ENCODE results near the gene SEC22C. TPM values are rescaled to one million over a fixed set of nuclear protein-coding genes. Genes with fewer than 3 reads are reported as not detected.

The SEC22C gene
- total and polyA plus RNA-seq, 2 of the 13 experiments (the other 11 are each of a cell fraction or from before 2014, with no cell fraction given) = 20.0 to 40.0 TPM

GRCh38 chr3:42582474-42583070 is 805 bp upstream of the SEC22C start (continued):
- TF ChIP-seq USF2 (IDR thresholded peaks at IDR 0.05; ENCODE audit: low read depth, low read length) (0 out of 2 replicates have a peak, but pooled peaks have one; percentile 4), USF2 (CRISPR knock-in tag; IDR thresholded peaks at IDR 0.05; ENCODE audit: borderline replicate concordance) (no peak), NFE2L1 (CRISPR knock-in tag; IDR thresholded peaks at IDR 0.05; ENCODE audit: borderline replicate concordance) (0 out of 2 replicates have a peak, but pooled peaks have one; percentile 0)

- POLR2A ChIA-PET = interaction anchor here (0.9 to 3.2 kb wide), 5 partner anchors 10 to 219 kb away, joined by 3 to 39 read pairs (median 7); partner anchors contain the start of genes NKTR and SS18L2
- BruUV-seq (replicated peaks) = no TSS peak
- peaks cover 36% of the 10 kb centered on the region for H3K79me2 ChIP-seq (ENCODE audit: insufficient read depth, low read length)
- H3K4me1 ChIP-seq (ENCODE audit: insufficient read depth, low read length) = peaks cover 33% of the 10 kb centered on the region
- ATAC-seq = no peak
- CTCF ChIA-PET (ENCODE audit: low intra/inter-chr PET ratio, low total read pairs) = no interaction called here
- intact Hi-C loops (cut with micrococcal nuclease; ENCODE audit: unreplicated experiment) (no loop called here), in situ Hi-C loops (cut with HindIII; ENCODE audit: extremely low pct_ligation_motif_present, low pct_unique_long_range_greater_than_20kb) (no loop called here)
- peak overlapping the region; percentile 74 for H3K27ac ChIP-seq (ENCODE audit: extremely low read length, insufficient read depth, low read length)
- no peaks in the 10 kb centered on the region for H3K36me3 ChIP-seq (replicated peaks in 1 of 2; ENCODE audit: control insufficient read depth in 1 of 2, insufficient read depth in 2 of 2, low read length in 2 of 2)
- peak overlapping the region; percentile 82 to 97 (median 93) for H3K4me3 ChIP-seq (replicated peaks in 1 of 3; ENCODE audit: insufficient read depth in 1 of 3, low read depth in 2 of 3, low read length in 3 of 3)
- H4K20me1 ChIP-seq (ENCODE audit: insufficient read depth, low read length) = no peaks in the 10 kb centered on the region
- 2% methylated on average over 7 of the region's 11 CpGs for WGBS (ENCODE audit: low lambda C conversion rate)
- no peak overlapping the region for H2AFZ ChIP-seq (ENCODE audit: low read length)
- peak overlapping the region; percentile 89 for H3K9ac ChIP-seq (ENCODE audit: insufficient read depth, low read depth, low read length)
- DNase-seq (ENCODE audit: low spot score) = no peak
- H3K4me2 ChIP-seq (ENCODE audit: low read depth, low read length) = peak overlapping the region; percentile 84
- no peaks in the 10 kb centered on the region for H3K27me3 ChIP-seq (ENCODE audit: control insufficient read depth in 1 of 2, insufficient read depth in 2 of 2, low read length in 2 of 2)
- no peaks in the 10 kb centered on the region for H3K9me3 ChIP-seq (ENCODE audit: low read length)
- FAIRE-seq = peak; percentile 36
- TF ChIP-seq ZNF124 (CRISPR knock-in tag; IDR thresholded peaks at IDR 0.05) (no peak), GTF3A (CRISPR knock-in tag; conservative IDR thresholded peaks at IDR 0.05) (no peak), FOXO4 (CRISPR knock-in tag; conservative IDR thresholded peaks at IDR 0.05) (0 out of 2 replicates have a peak, but pooled peaks have one; percentile 41), ATF7 (IDR thresholded peaks at IDR 0.05) (no peak), ATF7 (CRISPR knock-in tag; IDR thresholded peaks at IDR 0.05) (no peak), GRHL1 (CRISPR knock-in tag; conservative IDR thresholded peaks at IDR 0.05) (no peak), SSRP1 (CRISPR knock-in tag; IDR thresholded peaks at IDR 0.05) (no peak), ZNF672 (CRISPR knock-in tag; IDR thresholded peaks at IDR 0.05) (no peak), ZNF138 (CRISPR knock-in tag; IDR thresholded peaks at IDR 0.05; ENCODE audit: low read depth) (no peak), KDM2A (CRISPR knock-in tag; IDR thresholded peaks at IDR 0.05; ENCODE audit: borderline replicate concordance, low read depth) (no peak), ZNF615 (CRISPR knock-in tag; IDR thresholded peaks at IDR 0.05; ENCODE audit: borderline replicate concordance) (0 out of 2 replicates have a peak, but pooled peaks have one; percentile 25), ZNF605 (CRISPR knock-in tag; IDR thresholded peaks at IDR 0.05) (no peak), ZNF737 (CRISPR knock-in tag; IDR thresholded peaks at IDR 0.05; ENCODE audit: borderline replicate concordance) (no peak), DRAP1 (CRISPR knock-in tag; IDR thresholded peaks at IDR 0.05) (no peak), ZNF746 (CRISPR knock-in tag; IDR thresholded peaks at IDR 0.05) (no peak), MYNN (CRISPR knock-in tag; IDR thresholded peaks at IDR 0.05; ENCODE audit: low read depth) (no peak)
Observed at GRCh38 chr3:42581400-42581708, 413 bp downstream of the SEC22C start.

Data from HepG2 (cell line).